Stimulated activated CD4-positive, alpha-beta T cell treated with anti-CD3 and anti-CD28 coated beads, Interleukin-4, amount 100 ng/mL, for 24 hours (primary cell): ENCODE data around the gene CERT1.

Experiments used
- DNase-seq: peaks from one replicate; pipeline ENCODE4 v3.0.0-alpha.2; 2020

CERT1 gene

GRCh38 chr5:75387806-75388205, 123.6 kb downstream of the CERT1 start:
- DNase-seq = no peak

GRCh38 chr5:75384218-75384617, 127.2 kb downstream of the CERT1 start:
- no peak for DNase-seq

DNA sequence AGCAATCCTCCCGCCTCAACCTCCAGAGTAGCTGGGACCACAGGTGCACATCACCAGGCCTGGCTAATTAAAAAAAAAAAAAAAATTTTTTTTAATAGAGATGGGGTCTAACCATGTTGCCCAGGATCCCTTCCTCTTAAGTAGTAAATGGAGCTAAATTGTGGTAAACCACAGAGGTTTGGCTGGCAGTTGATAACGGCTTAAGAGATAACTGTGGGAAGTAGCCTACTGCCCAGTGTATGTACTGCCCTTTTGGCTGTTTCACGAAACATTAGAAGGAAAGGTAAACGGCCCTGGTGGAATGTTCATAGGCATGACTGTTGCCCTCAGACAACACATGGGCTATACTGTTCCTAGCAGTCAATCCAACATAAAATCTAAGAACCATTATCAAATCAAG, 130.0 kb downstream of the CERT1 start:
- no peak for DNase-seq

DNA sequence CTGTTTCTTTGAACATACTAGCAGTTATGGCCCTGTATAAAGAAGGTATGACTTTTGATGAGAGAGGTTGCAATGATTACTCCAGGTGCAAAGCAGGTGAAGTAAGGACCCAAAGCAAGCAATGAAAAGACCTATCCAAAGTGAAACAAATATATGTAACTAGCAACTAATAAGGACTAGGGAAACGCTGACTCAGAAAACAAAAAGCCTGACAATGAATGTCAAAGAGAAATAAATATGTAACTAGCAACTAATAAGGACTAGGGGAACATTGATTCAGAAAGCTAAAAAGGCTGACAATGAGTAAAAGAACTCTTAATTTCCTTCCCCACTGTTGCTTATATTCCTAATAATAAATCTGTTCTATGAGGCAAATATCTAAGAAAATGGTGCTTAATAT, 131.3 kb downstream of the CERT1 start:
- no peak for DNase-seq

- DNase-seq = no peak
Measured at GRCh38 chr5:75375414-75375813, 136.0 kb downstream of the CERT1 start.

- no peak for DNase-seq
Measured at GRCh38 chr5:75374394-75374814, 137.0 kb downstream of the CERT1 start.

DNA sequence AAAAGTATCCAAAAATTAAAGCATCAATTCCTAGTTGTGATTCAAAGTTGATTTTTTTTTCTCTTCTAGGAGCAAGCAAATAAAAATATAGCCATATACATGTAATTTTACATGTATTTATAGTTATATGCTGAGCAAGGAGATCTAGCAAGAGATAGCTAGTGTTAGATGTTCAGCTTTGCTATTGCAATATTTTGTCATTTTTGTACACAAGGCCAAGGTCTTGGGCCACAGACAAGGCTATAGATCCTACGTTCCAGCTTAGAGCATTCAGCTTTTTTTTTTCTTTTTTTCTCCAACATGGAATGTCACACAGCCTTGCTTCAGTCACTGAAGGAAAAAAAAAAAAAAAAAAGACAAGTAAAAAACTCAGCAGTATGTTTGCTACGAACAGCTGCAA, 137.6 kb downstream of the CERT1 start:
- no peak for DNase-seq

DNA sequence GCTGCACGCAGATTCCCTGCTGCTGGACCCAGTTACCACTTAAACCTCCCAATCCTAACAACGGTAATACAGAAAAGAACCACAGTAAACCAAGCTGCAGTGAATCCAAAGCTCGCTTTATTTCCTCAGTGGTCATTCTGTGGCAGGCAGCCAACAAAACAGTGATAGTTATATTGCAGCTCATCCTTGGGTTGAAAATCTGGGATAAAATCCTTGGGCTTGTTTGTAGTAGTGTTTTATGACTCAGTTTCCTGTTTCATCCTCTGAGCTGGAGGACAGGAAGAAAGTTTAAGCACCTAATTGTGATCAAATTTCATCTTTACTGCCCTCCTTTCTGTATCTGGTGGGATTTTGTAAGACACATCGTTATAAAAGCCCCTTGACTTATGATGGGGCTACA, 143.0 kb downstream of the CERT1 start:
- no peak for DNase-seq

DNA sequence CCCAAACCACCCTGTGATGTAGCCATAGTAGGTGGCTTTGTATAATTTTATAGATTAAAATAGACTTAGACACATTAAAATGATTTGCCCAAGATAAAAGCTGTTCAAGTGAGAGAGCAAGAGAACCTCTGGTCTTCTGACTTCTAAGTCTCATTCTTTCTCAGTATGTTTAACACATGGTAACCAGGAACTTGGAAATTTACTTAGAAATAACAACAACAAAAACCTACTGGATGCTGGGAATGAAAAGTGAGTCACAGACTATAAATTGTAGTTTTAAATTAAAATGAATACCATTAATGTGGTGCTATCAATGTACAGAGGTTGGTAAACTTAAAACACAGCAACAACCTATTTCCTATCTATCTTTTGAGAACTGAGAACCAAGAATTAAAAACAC, 144.0 kb downstream of the CERT1 start:
- no peak for DNase-seq

DNA sequence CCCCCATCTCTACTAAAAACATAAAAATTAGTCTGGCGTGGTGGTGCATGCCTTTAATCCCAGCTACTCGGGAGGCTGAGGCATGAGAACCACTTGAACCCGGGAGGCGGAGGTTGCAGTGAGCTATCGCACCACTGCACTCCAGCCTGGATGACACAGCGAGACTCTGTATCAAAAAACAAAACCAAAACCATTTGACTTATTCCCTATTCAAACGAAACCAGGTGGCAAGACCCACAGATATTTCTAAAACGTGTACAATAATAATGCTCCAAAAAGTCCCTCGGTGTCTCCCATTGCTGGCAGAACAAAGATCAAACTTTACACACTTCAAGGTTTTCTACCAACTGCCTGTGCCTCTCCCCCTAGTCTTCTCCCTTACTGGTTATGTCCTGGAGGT, 144.6 kb downstream of the CERT1 start:
- DNase-seq = no peak

DNA sequence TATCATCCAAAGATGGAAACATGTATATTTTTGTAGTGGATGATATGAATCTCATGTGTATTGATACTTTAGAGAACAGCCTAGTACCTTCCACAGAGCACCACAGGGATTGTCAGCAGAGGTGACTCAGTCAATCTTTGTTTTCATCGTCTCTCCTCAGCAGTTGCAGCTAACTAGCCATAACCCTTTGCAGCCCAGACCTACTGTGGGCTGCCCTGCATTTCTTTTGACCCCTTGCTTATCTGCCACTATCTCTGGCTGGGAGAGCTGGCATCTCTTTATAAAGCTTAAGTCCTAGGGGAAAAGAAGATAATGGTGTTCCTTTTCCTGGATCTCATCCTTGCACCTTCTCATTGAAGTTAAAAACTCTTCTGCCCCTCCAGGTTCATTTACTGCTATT, 145.7 kb downstream of the CERT1 start:
- DNase-seq = no peak

DNA sequence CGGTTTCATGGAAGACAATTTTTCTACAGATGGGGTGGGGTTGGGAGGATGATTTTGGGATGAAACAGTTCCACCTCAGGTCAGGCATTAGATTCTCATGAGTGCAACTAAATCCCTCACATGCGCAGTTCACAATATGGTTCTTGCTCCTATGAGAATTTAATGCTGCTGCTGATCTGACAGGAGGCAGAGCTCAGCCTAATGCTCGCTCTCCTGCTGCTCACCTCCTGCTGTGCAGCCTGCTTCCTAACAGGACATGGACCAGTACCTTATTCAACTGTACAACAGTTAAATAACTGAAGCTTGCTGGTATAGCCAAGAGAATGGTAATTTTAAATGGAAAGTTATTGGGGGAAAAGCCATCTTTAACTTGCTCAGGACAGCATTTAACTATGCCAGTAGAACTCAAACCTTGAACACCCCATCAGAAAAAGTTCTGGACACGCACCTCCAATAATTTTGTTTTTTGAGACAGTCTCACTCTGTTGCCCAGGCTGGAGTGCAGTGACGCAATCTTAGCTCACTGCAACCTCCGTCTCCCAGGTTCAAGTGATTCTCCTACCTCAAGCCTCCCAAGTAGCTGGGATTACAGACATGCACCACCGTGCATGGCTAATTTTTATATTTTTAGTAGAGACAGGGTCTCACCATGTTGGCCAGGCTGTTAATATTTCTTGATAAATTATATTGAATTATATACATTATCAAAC, 146.7 kb downstream of the CERT1 start:
- no peak for DNase-seq

- DNase-seq = no peak
Measured at GRCh38 chr5:75363726-75364495, 147.5 kb downstream of the CERT1 start.

- no peak for DNase-seq
Measured at GRCh38 chr5:75363111-75363510, 148.3 kb downstream of the CERT1 start.

DNA sequence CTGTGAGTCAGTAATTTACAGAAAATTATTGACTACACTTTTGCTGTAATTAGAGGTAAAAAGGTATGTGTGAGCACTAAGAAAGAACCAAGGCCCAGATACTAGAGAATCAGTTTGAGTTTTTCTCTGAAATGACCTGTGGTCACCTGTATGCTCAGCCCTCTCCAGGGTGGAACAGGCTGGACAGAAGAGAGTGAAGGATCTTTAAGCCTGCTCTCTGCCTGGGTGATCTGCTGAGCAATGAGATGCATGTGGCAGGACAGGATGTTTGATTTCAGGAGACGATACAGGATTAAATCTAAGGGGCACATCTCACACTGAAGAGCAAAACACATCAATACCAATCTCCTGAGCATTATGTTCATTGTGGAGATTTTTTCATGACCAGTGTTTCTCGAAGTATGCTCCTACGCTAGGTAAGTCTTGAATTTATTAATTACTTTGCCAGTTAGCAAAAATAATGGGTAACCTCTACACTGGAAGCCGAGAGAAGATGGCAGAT, 148.9 kb downstream of the CERT1 start:
- no peak for DNase-seq

DNA sequence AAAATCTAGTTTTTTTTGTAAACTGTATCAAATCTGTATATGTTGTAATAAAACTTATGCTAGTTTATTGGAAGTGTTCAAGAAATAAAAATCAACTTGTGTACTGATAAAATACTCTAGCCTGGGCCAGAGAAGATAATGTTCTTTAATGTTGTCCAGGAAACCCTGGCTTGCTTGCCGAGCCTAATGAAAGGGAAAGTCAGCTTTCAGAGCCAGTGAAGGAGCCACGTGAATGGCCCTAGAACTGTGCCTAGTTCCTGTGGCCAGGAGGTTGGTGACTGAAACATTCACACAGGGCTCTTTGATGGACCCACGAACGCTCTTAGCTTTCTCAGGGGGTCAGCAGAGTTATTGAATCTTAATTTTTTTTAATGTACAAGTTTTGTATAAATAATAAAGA, 150.1 kb downstream of the CERT1 start:
- DNase-seq = no peak

- DNase-seq = no peak
Measured at GRCh38 chr5:75358117-75358516, 153.3 kb downstream of the CERT1 start.

DNA sequence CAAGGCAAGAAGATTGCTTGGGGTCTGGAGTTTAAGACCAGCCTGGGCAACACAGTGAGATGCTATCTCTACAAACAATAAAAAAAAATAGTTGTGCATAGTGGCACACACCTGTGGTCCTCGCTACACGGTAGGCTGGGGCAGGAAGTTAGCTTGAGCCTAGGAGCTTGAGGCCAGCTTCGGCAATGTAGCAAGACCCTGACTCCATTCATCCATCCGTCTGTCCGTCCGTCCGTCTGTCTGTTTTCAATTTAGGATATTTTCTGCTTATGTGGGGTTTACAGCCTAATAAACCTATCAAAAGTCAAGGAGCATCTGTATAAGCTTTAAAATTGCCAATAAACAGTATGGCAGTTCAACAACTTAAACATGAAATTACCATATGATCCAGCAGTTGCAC, 154.7 kb downstream of the CERT1 start:
- no peak for DNase-seq

DNA sequence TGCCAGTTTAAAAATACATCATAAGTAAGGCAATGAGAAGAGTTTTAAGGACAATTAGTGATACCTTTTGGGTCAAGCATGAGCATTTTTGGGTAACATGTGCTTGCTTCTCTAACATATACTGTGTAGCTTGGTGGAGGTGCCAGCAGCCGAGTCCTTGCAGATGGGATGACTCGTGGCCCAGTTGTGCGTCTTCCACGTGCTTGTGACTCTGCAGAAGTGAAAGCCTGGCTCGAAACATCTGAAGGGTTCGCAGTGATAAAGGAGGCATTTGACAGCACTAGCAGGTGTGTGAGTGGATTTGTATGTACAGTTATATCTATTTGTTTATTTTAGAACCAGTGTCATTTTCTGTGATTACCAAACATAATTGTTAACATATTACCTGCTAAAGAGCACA, 156.2 kb downstream of the CERT1 start:
- no peak for DNase-seq

DNA sequence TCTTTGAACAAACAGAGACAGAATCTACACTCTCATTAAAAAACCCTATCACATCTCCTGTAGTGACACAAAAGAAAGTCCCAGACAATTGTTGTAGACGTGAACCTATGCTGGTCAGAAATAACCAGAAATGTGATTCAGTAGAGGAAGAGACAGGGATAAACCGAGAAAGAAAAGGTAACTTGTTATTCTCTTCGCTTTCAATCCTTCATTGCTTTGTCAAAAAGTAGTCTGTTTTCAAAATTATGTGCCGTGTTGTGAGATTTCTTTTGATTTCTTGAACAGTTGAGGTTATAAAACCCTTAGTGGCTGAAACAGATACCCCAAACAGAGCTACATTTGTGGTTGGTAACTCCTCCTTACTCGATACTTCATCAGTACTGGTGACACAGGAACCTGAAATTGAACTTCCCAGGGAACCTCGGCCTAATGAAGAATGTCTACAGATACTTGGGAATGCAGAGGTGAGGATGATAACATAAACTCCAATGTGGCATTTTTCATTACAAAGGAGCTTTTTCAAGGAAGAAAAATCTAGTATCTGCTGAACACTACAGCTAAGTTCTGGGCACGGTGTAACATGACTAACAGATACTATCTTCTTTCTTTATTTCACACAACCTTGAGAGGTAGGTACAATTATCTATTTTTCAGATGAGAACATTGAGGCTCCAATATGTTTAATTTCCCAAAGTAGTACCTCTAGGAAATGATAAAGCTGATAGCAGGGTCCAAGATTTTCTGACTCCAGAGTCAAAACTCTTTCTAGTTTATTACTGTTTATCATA, 160.1 kb downstream of the CERT1 start:
- no peak for DNase-seq

- DNase-seq = no peak
Measured at GRCh38 chr5:75349663-75350062, 161.8 kb downstream of the CERT1 start.

- no peak for DNase-seq
Measured at GRCh38 chr5:75348241-75348640, 163.2 kb downstream of the CERT1 start.

GRCh38 chr5:75342836-75343235, 168.6 kb downstream of the CERT1 start:
- DNase-seq = no peak

DNA sequence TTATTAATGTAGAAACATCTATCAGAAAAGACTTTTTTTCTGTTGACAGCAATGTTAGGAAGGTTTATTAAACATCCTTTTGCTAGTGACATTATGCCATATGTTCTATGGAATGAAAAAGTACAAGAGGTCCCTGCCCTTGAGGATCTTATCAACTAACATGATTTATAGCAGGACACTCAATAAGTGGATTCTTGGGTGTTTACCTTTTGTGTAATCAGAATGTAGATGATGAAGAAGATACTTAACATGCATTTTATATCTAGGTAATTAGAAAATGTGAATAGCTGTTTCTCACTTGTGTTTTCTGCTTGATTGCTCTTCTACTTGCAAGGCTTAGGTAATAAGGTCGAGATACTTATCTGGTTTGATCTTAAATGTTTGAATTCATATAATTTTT, 169.5 kb downstream of the CERT1 start:
- no peak for DNase-seq
